Upper lobe of left lung (tissue), 6 donors: ENCODE results near the gene ARHGAP8. TPM values are rescaled to one million over a fixed set of nuclear protein-coding genes. Genes with fewer than 3 reads are reported as not detected.

ENCODE experiments used
- ATAC-seq, 2 donors: fragments of 200-7000 bp; cut with Tn5 transposase; one replicate each; pipeline ENCODE4 v1.9.1; 2022; ENCODE audit warnings: mild to moderate bottlenecking in 2 of 2, moderate library complexity in 2 of 2; ENCODE audit not compliant: low FRiP score in 2 of 2
- DNase-seq, 2 donors: peaks; one replicate each; pipeline ENCODE4 v3.0.0-alpha.2; 2019 to 2020
- H3K27ac ChIP-seq, 4 donors: fragments of 200-600 bp; sonication (generic); one replicate each; pipeline ENCODE4 v1.5.1; 2016 to 2019
- H3K27me3 ChIP-seq, 4 donors: fragments of 200-600 bp; sonication (generic); one replicate each; pipeline ENCODE4 v1.5.1; 2017 to 2019
- H3K36me3 ChIP-seq, 4 donors: fragments of 200-600 bp; sonication (generic); one replicate each; pipeline ENCODE4 v1.5.1; 2016 to 2019
- H3K4me1 ChIP-seq, 4 donors: fragments of 200-600 bp; sonication (generic); one replicate each; pipeline ENCODE4 v1.5.1; 2018 to 2019
- H3K4me3 ChIP-seq, 4 donors: fragments of 200-600 bp; sonication (generic); one replicate each; pipeline ENCODE4 v1.5.1; 2017 to 2019; ENCODE audit warnings: mild to moderate bottlenecking in 2 of 4, moderate library complexity in 1 of 4
- H3K9me3 ChIP-seq, 4 donors: fragments of 200-600 bp; sonication (generic); one replicate each; pipeline ENCODE4 v1.5.1; 2018 to 2019
- EP300 ChIP-seq, 4 donors: sonication (generic); formaldehyde crosslinking; IDR thresholded peaks; one replicate each; pipeline ENCODE4 v1.5.1; 2017; ENCODE audit warnings: antibody characterized with exemption in 4 of 4, control low read depth in 2 of 4
- POLR2A ChIP-seq, 4 donors: fragments of 450-650 bp; IDR thresholded peaks; one replicate each; pipeline ENCODE4 v1.5.1; 2016 to 2017; ENCODE audit warnings: antibody characterized with exemption in 4 of 4, mild to moderate bottlenecking in 2 of 4
- POLR2AphosphoS5 ChIP-seq, 2 donors: sonication (generic); formaldehyde crosslinking; IDR thresholded peaks; one replicate each; pipeline ENCODE4 v1.5.1; 2017; ENCODE audit warnings: antibody characterized with exemption in 2 of 2
- WGBS, 2 donors: methylation state at CpG; one replicate each; pipeline ENCODE4 v1.1.5; 2017 to 2018; 5-methylcytosine and 5-hydroxymethylcytosine counted together
- total RNA-seq, 6 donors: library from RNA; depleted of rRNA in 4 of 6; stranded (reverse); fragments of >200 nt in 4 of 6; gene quantifications; one replicate each; pipeline versions ENCODE4 v1.1.0 to v1.2.1, GENCODE V29; 2016 to 2021
- TF ChIP-seq, protein P1 (sequence below), 6 experiments: fragments of 450-650 bp in 4 of 6; fragments of 200-600 bp in 2 of 6; sonication (generic) in 2 of 6; IDR thresholded peaks; one replicate each; pipeline ENCODE4 v1.5.1; 2016 to 2019; ENCODE audit warnings: antibody characterized with exemption in 6 of 6
- donor health status: DM: no; HTN: no; CAD: no; lungs with moderate emphysema.
- donor health status: DM: no; HTN: yes; CAD: no; lungs with severe emphysema.

The ARHGAP8 gene
- total RNA-seq, 6 donors from 2014 or later = 13.8 to 55.5 (median 22.7) TPM

- no peaks in the 10 kb centered on the region for H3K9me3 ChIP-seq
- H3K36me3 ChIP-seq = no peaks in the 10 kb centered on the region
- no peaks in the 10 kb centered on the region for H3K27me3 ChIP-seq
- no peaks in the 10 kb centered on the region for H3K4me1 ChIP-seq
- DNase-seq = no peak
- H3K27ac ChIP-seq = no peak overlapping the region
- no peak overlapping the region for H3K4me3 ChIP-seq
- TF ChIP-seq, protein P1, sequence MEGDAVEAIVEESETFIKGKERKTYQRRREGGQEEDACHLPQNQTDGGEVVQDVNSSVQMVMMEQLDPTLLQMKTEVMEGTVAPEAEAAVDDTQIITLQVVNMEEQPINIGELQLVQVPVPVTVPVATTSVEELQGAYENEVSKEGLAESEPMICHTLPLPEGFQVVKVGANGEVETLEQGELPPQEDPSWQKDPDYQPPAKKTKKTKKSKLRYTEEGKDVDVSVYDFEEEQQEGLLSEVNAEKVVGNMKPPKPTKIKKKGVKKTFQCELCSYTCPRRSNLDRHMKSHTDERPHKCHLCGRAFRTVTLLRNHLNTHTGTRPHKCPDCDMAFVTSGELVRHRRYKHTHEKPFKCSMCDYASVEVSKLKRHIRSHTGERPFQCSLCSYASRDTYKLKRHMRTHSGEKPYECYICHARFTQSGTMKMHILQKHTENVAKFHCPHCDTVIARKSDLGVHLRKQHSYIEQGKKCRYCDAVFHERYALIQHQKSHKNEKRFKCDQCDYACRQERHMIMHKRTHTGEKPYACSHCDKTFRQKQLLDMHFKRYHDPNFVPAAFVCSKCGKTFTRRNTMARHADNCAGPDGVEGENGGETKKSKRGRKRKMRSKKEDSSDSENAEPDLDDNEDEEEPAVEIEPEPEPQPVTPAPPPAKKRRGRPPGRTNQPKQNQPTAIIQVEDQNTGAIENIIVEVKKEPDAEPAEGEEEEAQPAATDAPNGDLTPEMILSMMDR (IDR thresholded peaks at IDR 0.05) = no peak
- TF ChIP-seq POLR2A (IDR thresholded peaks at IDR 0.05) = no peak
- no peak for TF ChIP-seq POLR2AphosphoS5 (IDR thresholded peaks at IDR 0.05)
- TF ChIP-seq EP300 (IDR thresholded peaks at IDR 0.05) = no peak
- 80 to 100% methylated on average over 1 to 11 of the region's 11 CpGs for WGBS, 2 donors
- no peak for ATAC-seq
Observed at GRCh38 chr22:44809456-44809855, 57.1 kb downstream of the ARHGAP8 start.

- 85 to 91% methylated on average over 12 to 13 of the region's 13 CpGs for WGBS, 2 donors
- TF ChIP-seq, protein P1 (IDR thresholded peaks at IDR 0.05) = no peak
- no peak for TF ChIP-seq POLR2AphosphoS5 (IDR thresholded peaks at IDR 0.05)
- TF ChIP-seq EP300 (IDR thresholded peaks at IDR 0.05) = no peak
- TF ChIP-seq POLR2A (IDR thresholded peaks at IDR 0.05) = no peak
- no peaks in the 10 kb centered on the region for H3K27me3 ChIP-seq
- H3K27ac ChIP-seq = no peak overlapping the region
- no peak overlapping the region for H3K4me3 ChIP-seq
- H3K36me3 ChIP-seq = no peaks in the 10 kb centered on the region
- no peaks in the 10 kb centered on the region for H3K9me3 ChIP-seq
- H3K4me1 ChIP-seq = no peaks in the 10 kb centered on the region
- DNase-seq (no peak), ATAC-seq (no peak)
Observed at GRCh38 chr22:44811141-44811540, 58.8 kb downstream of the ARHGAP8 start.

- H3K27me3 ChIP-seq = no peaks in the 10 kb centered on the region
- WGBS, 2 donors = 0 to 94% methylated on average over 2 of the region's 2 CpGs
- ATAC-seq (no peak), DNase-seq (no peak)
- no peak overlapping the region for H3K4me3 ChIP-seq
- H3K36me3 ChIP-seq = no peaks in the 10 kb centered on the region
- H3K4me1 ChIP-seq = no peaks in the 10 kb centered on the region
- H3K9me3 ChIP-seq = no peaks in the 10 kb centered on the region
- TF ChIP-seq POLR2A (IDR thresholded peaks at IDR 0.05) (no peak), POLR2AphosphoS5 (IDR thresholded peaks at IDR 0.05) (no peak)
- TF ChIP-seq, protein P1 (IDR thresholded peaks at IDR 0.05) = no peak
- no peak overlapping the region for H3K27ac ChIP-seq
Observed at GRCh38 chr22:44813416-44813815, 61.0 kb downstream of the ARHGAP8 start.

- ATAC-seq (peak in 1 of 2 donors; percentile 22), DNase-seq (no peak)
- no peaks in the 10 kb centered on the region for H3K9me3 ChIP-seq
- H3K4me3 ChIP-seq = no peak overlapping the region
- WGBS, 2 donors = 87 to 90% methylated on average over 17 to 24 of the region's 25 CpGs
- no peaks in the 10 kb centered on the region for H3K36me3 ChIP-seq
- no peaks in the 10 kb centered on the region for H3K27me3 ChIP-seq
- no peak for TF ChIP-seq POLR2A (IDR thresholded peaks at IDR 0.05)
- no peak for TF ChIP-seq EP300 (IDR thresholded peaks at IDR 0.05)
- TF ChIP-seq, protein P1 (IDR thresholded peaks at IDR 0.05) = no peak
- no peak for TF ChIP-seq POLR2AphosphoS5 (IDR thresholded peaks at IDR 0.05)
- no peak overlapping the region for H3K27ac ChIP-seq
- no peaks in the 10 kb centered on the region for H3K4me1 ChIP-seq
Observed at GRCh38 chr22:44814266-44815098, 62.1 kb downstream of the ARHGAP8 start.
